Suppressor macrophage treated with lipopolysaccharide for 4 hours (primary cell): ENCODE data around the gene CDH13.

Experiments used
- DNase-seq: peaks from one replicate; pipeline ENCODE4 v3.0.0-alpha.2; 2020

Gene CDH13

DNA sequence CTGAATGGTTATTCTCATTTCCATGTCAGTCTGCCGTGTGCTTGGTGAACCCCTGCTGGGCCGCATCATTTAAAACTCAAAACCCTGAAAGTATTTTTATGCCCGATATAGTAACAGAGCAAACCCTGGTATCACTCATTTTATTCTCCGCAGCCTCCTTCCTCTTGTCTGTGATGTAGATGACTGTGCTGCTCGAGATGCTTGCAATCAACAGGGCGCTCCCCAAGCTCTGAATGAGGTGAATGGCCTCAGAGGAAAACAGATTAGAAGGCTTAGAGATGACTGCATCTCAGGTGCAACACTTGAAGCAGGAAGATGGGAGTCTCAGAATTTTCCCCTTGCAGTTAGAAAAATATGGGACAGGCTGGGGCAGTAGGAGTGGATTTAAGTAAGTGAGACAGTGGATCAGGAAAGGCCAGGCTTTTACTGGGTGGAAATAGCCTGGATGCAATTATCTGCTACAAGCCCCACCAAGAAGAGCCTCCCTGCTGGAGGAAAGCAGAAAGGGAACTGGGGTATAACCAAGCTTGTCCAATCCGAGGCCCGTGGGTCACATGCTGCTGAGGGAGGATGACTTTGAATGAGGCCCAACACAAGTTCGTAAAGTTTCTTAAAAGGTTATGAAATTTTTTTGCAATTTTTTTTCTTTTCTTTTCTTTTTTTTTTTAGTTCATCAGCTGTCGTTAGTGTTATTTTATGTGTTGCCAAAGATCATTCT, 166.9 kb downstream of the CDH13 start:
- DNase-seq = no peak

DNA sequence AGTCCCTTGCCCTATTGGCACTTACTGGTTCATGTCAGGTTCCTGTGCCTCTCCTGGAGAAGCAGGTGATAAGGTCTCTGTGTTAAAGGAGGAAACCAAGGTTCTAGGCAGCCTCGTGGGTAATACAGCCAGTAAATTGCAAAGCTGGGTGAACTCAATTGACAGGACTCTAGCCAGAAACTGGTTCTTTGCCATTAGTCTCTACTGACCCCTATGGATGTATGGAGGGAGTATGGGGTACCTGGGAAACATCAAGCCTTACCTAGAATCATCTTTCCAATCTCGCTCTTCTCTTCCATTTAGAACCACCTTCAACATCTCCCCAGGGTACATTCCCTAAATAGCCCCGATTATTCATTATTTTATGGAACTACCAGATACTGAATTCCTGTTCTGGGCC, 169.3 kb downstream of the CDH13 start:
- DNase-seq = no peak

DNA sequence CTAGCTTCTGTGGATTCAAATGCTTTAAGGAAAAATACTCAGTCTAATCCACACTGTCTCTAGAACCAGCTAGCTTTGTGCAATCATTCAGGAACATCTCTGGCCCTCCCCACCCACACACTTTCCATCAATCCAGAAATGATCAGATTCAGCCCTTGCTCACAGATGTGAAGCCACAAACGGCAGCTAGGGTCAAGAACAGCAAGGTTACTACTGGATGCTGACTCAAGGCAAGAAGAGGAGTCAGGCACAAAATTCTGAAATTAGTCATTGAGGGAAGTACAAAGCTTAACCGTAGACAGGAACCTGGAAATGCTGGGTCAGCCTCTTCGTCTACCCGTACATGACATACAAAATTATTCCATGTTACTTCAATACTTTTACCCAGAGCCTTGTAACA, 174.6 kb downstream of the CDH13 start:
- DNase-seq = no peak

DNA sequence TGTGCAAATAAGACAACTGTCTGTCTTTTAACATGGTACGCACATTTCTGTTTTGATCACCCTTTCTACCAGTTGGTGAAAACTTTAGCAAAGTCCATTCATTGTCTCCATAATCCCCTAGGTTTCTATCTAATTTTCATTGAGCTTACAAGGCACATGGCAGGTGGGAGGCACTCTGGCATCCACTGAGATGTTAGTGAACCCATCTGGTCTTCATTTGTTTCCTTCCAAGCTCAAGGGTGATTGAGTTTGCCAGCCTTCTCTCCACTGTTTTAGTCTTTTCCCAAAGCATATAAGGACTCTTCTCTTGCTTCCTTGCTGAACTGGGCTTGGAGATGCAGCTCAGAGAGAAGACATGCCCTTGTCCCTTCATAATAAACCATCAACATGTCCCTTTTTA, 179.1 kb downstream of the CDH13 start:
- DNase-seq = no peak

DNA sequence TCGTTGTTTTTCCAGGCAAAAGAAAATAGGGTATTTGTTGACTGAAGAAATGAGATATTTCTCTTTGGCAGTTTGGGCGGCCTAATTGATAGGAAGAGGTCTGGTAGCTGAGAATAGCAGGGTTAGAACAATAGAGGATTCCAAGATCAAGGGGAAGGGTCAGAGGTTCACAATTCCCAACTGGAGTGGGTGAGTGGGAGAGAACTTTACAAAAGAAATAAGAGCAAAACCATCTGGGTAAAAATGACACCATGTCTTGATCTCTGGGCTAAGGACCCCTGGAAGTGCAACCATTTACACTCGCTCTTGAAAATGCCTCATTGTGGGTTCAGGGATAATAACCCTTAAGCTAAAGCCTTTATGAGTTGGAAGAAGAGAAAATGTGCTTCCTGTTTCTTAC, 180.5 kb downstream of the CDH13 start:
- no peak for DNase-seq

DNA sequence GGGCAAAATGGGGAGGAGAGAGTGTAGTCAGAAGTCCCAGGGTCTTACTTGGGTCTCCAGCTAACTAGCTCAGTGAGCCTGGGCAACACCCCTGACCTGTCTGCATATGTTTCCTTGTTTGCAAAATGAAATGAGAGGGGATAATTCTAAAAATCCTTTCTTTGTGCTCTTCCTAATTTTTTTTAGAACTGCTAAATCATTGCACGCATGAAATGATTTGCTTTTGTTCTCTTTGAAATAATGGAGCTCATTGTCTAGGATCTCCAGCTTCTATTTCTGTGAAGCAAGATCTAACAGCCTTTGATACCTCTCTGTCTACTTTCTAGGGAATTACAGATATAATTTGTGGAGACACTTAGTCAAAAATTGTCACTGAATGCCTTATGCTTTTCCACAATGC, 181.3 kb downstream of the CDH13 start:
- no peak for DNase-seq

DNA sequence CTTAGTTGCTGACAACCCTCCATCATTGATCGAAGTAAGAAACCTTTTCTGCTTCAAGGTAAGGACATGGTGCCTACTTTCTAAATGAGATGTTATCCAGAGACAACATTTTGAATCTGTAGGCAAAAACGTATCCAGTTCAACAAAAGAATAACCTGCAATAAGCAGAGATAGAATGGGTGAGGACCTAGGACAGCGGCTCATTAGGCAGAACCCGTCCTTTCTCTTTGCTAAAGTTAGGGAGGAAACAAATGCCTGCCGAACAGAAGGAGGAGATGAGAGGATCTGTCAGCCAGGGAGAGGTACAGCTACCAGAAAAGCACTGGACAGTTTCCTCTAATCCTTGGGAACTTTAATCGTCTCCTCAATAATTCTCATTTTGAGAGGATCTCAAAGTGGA, 183.3 kb downstream of the CDH13 start:
- no peak for DNase-seq

DNA sequence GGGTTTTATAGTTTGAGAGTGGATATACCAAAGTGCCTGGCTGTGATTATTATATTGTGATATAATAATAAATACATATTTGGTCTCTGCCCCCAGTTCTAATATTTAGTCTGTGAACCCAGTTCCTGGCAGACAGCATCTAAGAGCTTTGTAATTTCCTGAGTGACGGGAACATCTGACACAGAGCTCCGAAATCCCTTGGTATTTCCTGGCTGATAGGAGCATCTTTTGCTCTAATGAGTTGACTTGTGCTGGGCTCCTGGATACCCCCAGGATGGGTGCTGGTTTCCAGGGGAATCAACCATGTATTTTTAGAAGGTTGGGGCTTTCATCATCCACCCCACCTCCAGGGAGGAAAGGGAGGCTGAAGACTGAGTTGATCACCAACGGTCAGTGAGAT, 187.3 kb downstream of the CDH13 start:
- DNase-seq = no peak

DNA sequence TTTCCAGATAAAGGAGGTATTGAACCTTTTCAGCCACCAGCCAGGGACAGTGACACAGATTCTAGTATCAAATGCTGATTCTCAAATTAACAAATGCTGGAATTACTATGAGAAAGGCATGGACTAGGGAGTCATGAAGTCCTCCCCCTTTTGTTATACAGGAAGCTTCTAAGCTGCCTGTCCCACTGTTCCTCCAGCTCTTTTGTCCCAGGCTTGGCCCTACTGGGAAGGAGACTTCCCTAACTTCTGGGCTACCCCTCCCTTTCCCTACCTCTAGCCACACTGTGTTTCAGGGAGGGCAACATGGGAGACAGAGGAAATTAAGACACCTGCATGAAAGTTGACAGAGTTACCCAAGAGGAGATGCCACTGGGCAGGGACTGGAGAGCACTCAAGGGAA, 192.5 kb downstream of the CDH13 start:
- no peak for DNase-seq

DNA sequence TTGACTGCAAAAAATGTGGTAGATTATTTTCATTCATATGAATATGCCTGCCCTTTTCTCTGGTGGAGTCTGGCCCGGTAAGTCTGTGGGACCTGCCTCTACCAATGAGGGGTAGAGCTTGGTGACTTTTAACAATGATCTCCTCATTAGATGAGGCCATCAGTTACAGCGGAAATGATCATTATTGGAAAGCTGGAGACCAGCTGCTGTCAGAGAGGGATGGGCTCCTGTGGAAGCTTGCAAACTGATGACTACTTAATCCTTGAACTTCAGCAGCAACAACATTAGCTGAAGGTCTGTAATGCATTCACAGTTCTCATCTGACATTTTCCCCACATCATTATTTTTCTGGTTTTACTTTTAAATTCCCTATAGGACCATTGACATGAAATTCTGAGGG, 194.1 kb downstream of the CDH13 start:
- DNase-seq = no peak

DNA sequence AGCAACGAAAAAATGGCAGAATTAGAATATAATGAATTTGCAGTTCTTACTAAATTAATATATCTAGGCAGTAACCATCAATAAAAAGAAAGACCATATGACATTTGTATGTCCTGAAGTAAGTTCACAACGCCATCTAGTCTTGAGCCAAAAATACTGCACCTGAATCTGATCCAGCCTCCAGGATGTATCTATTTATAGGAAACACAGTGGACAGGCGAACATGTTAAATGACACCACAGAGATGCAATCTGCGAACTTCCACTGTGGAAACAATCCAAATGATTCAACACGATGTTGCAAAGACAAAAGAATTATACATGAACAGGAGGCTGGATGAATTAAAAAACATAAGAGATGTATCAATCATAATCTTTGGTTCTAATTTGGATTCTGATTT, 197.6 kb downstream of the CDH13 start:
- no peak for DNase-seq

DNA sequence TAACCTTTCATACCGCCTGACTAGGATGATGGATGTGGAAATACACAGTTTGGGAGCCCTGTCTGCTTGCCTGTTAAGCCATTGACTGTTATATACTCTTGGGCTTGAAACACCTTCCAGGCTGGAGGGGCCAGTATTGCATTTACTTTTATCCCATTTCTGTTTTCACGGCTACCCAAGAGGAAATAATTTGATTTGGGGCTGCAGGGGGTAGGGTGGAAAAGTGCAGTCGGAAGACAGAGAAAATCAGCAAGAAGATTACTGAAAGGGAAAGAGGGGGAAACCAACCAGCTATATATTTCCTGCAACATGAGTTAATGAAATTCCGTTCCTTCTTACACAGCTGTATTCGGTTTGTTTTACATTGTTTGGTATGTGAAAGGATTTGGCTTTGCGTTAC, 202.5 kb downstream of the CDH13 start:
- no peak for DNase-seq

DNA sequence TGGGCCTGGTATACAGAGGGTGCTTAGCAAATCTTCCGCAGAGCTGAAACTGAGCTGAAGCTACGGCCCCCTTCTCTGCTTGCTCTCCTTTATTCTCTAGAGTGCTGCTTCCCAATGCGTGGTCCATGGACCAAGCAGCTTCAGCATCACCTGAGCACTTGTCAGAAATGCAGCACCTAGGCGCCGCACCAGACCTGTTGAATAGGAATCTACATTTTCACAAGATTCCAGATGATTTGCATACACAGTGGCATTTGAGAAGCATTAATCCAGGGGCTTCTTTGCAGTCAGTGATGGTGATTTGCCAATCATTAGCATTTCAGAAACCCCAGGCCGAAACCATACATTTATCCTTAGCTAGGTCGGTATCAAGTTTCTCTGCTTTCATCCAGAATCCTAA, 204.2 kb downstream of the CDH13 start:
- DNase-seq = no peak

DNA sequence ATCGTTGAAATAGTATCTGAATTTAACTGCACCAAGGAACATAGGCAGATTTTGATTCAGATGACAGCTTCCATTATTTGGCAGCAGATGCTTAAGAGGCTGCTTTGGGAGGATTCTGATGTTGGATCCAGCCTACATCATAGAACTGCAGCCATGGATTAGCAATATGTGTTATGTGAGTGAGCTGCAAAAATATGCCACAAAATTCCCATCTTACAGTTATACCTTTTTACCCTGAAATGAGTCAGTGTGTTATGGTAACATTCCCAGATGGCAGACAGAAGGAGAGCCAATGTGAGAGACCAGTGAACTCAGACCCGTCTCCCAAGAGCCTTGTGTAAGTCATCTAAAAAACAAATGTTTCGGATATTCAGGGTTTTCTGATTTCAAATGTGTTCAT, 206.1 kb downstream of the CDH13 start:
- DNase-seq = no peak

DNA sequence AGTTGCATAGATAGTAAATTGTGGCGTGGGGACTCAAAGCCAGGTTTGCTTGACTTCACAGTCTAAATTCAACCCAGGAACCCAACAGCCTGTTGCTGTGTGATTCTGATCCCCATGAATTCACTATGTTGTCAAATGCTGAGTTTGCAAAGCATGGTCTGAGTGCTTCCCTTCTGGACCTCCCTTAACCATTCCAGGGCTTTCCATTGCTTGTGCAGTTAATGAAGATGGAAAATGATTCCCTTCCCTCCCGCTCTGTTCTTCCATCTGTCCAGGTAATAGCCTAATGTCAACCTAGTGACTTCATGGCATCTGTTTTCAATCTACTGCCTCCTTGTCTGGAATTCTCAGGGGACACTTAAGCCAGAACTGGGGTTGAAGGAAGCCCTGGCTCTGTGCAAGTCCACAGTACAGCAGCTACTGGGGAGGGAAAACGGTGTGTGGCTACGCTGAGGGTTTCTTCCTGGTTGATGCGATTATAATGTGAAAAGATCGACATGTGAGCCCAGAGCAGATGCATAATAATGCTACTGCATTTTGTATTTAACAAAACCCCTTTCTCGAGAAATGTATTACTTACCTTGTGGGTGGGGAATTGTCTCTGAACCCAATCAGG, 206.7 kb downstream of the CDH13 start:
- DNase-seq = no peak

DNA sequence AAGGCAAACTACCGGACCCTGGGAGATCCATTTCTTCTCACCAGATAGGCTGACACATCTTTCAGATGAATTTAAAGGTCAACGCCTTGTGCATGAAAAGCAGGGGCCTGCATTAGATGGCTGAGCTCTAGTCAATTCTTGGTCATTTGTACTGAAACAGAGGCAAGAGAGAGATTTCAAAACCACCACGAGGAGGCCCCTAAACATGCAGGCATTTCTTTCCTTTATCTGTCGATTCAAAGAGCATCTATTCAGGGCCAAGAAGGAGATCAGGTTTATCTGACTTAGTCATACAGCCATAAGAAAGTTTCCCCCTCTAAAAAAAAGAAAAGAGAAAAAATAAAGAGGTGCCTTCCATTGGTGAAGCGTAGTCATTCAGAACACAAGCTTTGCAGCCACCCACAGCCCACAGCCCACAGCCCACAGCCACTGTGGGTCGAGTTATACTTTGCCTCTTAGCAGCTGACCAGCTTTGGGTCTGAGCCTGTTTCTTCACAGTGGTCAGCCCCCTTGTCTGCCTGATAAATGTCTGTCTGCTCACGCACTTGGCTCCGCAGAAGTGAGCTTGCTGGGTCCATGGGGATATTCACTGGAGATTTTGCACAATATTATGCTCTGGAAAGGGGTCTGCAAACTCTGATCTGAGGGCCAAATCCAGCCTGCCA, 207.5 kb downstream of the CDH13 start:
- no peak for DNase-seq

DNA sequence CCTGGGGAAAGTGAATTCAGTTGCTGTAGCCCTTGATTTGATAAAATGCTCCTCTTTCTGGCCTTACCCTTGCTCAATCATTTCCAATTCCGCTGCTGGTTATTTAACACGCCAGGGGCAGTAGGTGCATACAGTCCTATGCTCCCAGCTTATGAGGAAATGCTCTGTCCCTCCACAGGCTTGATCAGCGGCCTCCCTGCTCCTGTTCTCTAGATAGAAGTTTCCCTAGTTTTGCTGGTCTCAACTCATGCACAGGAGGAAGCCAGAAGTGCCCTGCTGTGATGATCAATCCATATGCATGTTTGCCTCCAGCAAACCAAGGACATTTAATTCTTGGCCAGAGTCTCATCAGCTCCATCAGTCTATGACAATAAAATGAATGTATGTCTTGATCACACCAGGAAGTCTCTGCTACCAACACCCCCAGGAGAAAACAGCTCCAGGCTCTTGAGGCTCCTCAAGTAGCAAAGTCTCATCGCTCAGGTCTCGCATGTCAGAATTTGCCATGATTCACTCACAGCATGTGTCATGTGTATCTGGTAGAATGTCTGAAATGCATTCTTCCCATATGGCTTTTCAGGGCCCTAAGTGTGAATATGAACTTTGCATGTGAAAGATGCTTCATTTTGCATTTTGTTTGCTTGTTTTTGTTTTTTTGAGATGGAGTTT, 208.9 kb downstream of the CDH13 start:
- DNase-seq = no peak

DNA sequence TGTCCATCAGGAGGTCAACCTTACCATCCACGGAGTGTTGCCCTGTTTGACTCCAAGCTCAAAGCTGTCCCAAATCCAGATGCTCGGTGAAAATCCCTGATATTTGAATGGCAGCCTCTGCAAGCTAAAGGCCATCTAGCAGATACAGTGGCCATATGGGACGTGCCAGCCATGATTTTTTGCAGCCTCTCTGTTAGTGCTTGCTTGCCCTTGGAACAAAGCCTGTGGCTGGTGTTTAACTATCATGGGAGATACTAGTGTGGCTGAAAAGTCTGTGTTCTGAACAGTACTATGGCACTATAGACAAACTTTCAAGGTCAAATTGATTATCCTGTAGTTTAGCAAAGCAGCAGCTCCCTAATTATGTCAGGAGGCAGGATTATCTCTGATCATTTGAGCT, 214.3 kb downstream of the CDH13 start:
- DNase-seq = no peak

DNA sequence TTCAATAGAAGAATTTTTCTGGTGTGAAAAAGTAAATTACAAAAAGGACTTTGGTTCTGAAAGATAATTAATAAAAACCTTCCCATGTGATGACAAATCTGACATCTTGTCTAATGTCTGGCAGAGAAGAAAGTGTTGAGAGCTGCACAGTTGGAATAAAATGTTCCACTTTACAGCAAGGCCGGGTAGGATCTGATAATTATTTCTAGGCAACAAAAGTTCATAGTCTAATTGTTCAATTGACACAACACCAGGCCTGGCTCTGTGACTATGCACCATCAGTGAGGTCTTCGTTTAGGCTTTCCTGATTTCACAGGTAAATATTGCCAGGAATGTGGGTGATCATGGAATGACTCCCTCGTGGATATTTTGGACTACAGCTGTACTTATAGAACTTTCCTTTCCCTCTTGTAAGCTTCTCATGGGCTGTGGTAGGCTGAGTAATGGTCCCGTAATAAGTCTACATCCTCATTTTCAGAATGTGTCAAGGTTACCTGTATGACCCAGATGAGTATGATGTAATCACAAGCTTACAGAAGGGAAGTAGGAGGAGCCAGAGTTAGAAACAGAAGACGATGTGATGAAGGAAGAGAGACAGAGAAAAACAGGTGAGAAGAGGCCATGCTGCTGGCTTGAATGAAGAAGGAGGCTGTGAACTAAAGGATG, 217.0 kb downstream of the CDH13 start:
- DNase-seq = no peak

DNA sequence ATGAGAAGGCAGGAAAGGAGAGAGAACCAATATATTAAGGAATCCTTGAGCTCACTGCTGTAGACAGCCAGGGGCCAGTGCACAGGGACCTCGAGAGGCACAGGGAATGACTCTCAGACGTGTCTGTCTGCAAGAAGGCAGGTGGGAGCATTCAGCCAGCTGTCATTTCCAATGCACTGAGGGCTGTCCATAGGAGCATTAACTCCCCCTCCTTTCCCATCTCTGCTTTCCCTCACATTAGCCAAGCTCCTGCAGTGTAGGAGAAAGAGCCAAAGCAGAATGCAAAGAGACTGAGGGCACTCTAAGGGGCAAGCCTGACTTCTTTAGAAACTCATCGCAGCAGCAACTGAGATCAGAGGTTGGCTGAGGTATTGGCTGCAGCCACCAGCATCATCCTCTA, 218.3 kb downstream of the CDH13 start:
- DNase-seq = no peak

DNA sequence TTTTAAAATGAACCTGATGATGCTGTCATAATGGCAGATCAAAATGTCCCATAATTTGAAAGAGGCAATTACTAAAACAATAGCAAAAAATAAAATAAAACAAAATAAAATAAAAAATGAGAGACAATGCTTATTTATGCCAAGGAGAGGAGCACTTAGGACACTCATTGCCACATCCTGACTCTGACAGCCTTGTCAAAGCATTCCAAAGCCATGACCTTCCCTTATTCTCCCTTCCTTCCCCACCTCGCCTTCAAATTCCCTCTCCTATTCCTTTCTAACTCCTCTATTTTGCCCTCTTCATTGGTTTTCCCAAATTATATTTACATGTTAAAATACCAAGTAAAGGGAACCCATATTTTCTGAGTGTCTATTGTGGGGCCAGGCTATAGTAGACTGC, 220.0 kb downstream of the CDH13 start:
- no peak for DNase-seq

DNA sequence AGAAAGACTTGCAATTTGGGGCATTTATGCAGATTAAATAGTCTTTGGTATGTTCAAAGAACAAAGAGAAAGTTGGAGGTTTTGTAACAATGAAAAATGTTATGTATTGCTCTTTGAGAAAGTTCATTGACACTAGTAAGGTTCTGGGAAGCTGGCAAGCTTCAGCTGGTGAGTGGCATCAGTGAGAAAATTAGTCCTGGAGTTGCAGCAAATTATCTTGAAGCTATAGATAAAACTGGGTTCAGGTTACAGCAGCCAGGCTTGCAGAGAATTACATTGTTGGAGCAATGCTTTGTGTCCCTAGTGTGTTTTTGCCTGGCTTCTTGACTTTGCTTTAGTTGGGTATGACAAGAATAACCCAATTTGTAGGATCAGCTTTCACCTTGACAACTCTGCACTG, 221.2 kb downstream of the CDH13 start:
- no peak for DNase-seq

DNA sequence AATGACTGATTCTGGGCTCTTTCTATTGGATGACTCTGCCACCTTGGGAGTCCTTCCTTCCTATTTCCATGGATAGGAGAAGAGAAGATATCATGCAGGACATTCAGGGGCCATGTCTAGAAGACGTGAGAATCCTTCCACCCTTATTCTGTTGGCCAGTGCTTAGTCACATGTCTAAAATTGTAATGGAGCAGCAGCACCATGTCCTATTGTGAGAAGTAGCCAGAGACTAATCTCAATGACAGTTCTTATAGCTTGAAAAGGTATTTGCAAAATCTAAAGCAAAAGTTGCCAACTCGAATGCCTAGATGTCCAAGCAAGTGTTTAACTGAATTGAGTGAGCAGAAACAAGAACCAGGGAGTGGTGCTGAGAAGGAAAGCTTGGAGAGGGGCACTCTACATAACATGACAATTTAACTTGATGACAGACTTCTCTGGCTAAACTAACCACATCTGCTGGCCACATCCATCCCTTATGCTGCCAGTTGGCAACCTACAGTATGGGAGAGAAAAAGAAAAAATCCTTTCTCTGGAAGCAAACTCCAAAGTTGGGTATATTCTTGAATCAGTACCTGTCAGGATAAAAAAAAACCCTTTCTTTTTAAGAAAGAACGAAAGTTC, 225.7 kb downstream of the CDH13 start:
- DNase-seq = no peak
